OCI-LY1 (cell line): ENCODE measurements around the gene EFCAB5.

Source experiments
- EZH2 ChIP-seq: fragments of 200-600 bp; sonication (generic), shearing (Covaris generic); IDR thresholded peaks from 2 replicates; pipeline ENCODE4 v1.8.0; 2017; ENCODE audit warnings: borderline replicate concordance, mixed run types, mild to moderate bottlenecking, antibody characterized with exemption, low read length, moderate library complexity, mixed read lengths
- TF ChIP-seq, protein P1 (sequence below): fragments of 200-600 bp; sonication (generic), shearing (Covaris generic); IDR thresholded peaks from 2 replicates; pipeline ENCODE4 v1.5.1; 2017; ENCODE audit warnings: mild to moderate bottlenecking, antibody characterized with exemption, low read length, moderate library complexity, mixed read lengths

DNA sequence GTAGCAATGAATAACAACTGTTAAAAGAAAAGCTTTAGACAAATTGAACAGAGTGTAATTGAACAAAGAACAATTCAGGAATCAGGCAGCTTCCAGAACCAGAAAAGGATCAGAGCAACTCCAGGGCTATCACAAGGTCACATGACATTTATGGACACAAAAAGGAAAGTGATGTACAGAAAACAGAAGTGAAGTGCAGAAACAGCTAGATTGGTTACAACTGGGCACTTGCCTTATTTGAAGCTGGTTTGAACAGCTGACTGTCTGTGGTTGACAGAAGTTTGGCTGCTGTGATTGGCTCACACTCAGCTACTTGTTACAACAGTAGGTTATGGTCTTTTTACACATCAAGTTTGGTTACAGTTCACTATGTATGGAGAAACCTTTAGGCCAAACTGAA, 14.8 kb downstream of the EFCAB5 start:
- TF ChIP-seq, protein P1, sequence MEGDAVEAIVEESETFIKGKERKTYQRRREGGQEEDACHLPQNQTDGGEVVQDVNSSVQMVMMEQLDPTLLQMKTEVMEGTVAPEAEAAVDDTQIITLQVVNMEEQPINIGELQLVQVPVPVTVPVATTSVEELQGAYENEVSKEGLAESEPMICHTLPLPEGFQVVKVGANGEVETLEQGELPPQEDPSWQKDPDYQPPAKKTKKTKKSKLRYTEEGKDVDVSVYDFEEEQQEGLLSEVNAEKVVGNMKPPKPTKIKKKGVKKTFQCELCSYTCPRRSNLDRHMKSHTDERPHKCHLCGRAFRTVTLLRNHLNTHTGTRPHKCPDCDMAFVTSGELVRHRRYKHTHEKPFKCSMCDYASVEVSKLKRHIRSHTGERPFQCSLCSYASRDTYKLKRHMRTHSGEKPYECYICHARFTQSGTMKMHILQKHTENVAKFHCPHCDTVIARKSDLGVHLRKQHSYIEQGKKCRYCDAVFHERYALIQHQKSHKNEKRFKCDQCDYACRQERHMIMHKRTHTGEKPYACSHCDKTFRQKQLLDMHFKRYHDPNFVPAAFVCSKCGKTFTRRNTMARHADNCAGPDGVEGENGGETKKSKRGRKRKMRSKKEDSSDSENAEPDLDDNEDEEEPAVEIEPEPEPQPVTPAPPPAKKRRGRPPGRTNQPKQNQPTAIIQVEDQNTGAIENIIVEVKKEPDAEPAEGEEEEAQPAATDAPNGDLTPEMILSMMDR: no peak
- no peak for TF ChIP-seq EZH2
